Measurements from ENCODE around the gene EPO. TPM values are rescaled to one million over a fixed set of nuclear protein-coding genes. Genes with fewer than 3 reads are reported as not detected.

The EPO gene
- total RNA-seq, 2 donors from 2014 or later = 0.33 TPM; not detected in 1

- DNase-seq = no peak
- Mint-ChIP-seq H3K4me3 (no peak overlapping the region), H3K4me1 (peaks cover 7% of the 10 kb centered on the region), H3K36me3 (ENCODE audit: low read depth) (peaks cover 38% of the 10 kb centered on the region), H3K9me3 (no peaks in the 10 kb centered on the region), H3K27ac (no peak overlapping the region), H3K27me3 (ENCODE audit: insufficient read depth) (no peaks in the 10 kb centered on the region)
- WGBS, 2 experiments (ENCODE audit: insufficient coverage in 1 of 2, insufficient read length in 1 of 2) = 95% methylated on average over 14 to 17 of the region's 17 CpGs
- TF ChIP-seq, protein P1, sequence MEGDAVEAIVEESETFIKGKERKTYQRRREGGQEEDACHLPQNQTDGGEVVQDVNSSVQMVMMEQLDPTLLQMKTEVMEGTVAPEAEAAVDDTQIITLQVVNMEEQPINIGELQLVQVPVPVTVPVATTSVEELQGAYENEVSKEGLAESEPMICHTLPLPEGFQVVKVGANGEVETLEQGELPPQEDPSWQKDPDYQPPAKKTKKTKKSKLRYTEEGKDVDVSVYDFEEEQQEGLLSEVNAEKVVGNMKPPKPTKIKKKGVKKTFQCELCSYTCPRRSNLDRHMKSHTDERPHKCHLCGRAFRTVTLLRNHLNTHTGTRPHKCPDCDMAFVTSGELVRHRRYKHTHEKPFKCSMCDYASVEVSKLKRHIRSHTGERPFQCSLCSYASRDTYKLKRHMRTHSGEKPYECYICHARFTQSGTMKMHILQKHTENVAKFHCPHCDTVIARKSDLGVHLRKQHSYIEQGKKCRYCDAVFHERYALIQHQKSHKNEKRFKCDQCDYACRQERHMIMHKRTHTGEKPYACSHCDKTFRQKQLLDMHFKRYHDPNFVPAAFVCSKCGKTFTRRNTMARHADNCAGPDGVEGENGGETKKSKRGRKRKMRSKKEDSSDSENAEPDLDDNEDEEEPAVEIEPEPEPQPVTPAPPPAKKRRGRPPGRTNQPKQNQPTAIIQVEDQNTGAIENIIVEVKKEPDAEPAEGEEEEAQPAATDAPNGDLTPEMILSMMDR (conservative IDR thresholded peaks at IDR 0.05) = no peak
- Histone ChIP-seq H3K36me3 (ENCODE audit: control insufficient read depth, insufficient read depth, low read length) (peaks cover 53% of the 10 kb centered on the region), H3K27me3 (ENCODE audit: control insufficient read depth, insufficient read depth, low read length, poor library complexity, severe bottlenecking) (no peaks in the 10 kb centered on the region), H3K4me1 (ENCODE audit: control insufficient read depth, insufficient read depth, low read length) (peaks cover 7% of the 10 kb centered on the region), H3K9me3 (ENCODE audit: control insufficient read depth, low read length) (no peaks in the 10 kb centered on the region), H3K9ac (ENCODE audit: extremely low read depth, low read length, poor library complexity, severe bottlenecking) (no peak overlapping the region), H3K27ac (ENCODE audit: low read depth, low read length) (no peak overlapping the region), H3K4me3 (ENCODE audit: low read length) (no peak overlapping the region)
These were observed 33.5 kb upstream of the EPO start for GRCh38 chr7:100686822-100687211.

DNA sequence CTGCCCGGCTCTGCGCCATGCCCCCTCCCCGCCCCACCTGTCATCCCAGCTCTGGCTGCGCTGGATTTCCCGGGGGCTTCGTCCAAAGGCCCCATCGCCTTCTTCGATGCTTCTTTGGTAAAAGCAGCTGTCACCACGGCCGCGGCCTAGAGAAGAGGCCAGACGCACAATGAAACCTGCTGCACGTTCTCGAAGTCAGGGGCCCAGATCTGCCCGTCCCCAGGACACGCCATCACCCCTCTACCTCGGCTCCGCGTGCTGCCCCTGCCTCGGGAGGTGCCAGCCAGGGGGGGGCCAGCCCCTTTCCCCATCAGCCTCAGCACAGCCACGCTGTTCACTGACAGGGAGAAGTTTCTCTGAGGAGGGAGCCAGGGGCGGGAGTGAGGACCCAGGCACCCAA is 33.0 kb upstream of the EPO start:
- WGBS, 2 experiments (ENCODE audit: insufficient coverage in 1 of 2, insufficient read length in 1 of 2) = 94 to 97% methylated on average over 14 to 22 of the region's 22 CpGs
- DNase-seq = no peak

DNA sequence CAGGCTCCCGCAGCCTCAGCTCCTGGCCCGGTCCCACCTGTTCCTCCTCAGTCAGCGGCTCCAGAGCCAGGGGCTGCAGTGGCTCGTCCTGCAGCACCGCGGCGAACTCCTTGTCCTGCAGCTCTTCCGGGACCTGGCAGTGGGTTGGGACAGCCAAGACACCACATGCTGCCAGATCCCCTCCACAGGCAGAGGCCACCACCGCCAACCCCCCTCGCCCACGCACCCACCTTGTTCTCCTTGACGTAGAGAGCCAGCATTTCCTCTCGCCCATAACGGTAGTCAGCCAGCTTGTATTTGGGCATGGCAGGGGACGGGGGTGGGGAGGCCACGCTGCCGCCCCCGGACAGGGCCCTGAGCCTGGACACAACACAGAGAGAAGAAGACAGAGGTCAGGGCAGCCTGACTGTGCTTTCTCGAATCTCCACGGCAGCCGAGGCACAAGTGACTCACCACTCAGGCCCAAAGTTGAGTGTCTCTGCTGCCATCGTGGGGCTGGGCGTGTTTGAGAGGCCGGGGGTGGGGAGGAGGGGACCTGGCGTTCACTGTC is 32.4 kb upstream of the EPO start:
- H3K4me1 ChIP-seq (ENCODE audit: control insufficient read depth, insufficient read depth, low read length) = peaks cover 12% of the 10 kb centered on the region
- no peak overlapping the region for H3K9ac ChIP-seq (ENCODE audit: extremely low read depth, low read length, poor library complexity, severe bottlenecking)
- no peaks in the 10 kb centered on the region for H3K27me3 ChIP-seq (ENCODE audit: control insufficient read depth, insufficient read depth, low read length, poor library complexity, severe bottlenecking)
- Mint-ChIP-seq H3K4me3 (no peak overlapping the region), H3K36me3 (ENCODE audit: low read depth) (peaks cover 36% of the 10 kb centered on the region), H3K4me1 (peaks cover 16% of the 10 kb centered on the region), H3K27ac (no peak overlapping the region), H3K27me3 (ENCODE audit: insufficient read depth) (no peaks in the 10 kb centered on the region), H3K9me3 (no peaks in the 10 kb centered on the region)
- H3K27ac ChIP-seq (ENCODE audit: low read depth, low read length) = no peak overlapping the region
- no peak for DNase-seq
- no peaks in the 10 kb centered on the region for H3K9me3 ChIP-seq (ENCODE audit: control insufficient read depth, low read length)
- WGBS, 2 experiments (ENCODE audit: insufficient coverage in 1 of 2, insufficient read length in 1 of 2) = 94% methylated on average over 16 to 25 of the region's 25 CpGs
- TF ChIP-seq, protein P1 (conservative IDR thresholded peaks at IDR 0.05) = no peak
- peaks cover 43% of the 10 kb centered on the region for H3K36me3 ChIP-seq (ENCODE audit: control insufficient read depth, insufficient read depth, low read length)
- H3K4me3 ChIP-seq (ENCODE audit: low read length) = no peak overlapping the region

More for the DNA sequence above, 33.0 kb upstream of the EPO start:
- Histone ChIP-seq H3K36me3 (ENCODE audit: control insufficient read depth, insufficient read depth, low read length) (peaks cover 49% of the 10 kb centered on the region), H3K9me3 (ENCODE audit: control insufficient read depth, low read length) (no peaks in the 10 kb centered on the region), H3K27me3 (ENCODE audit: control insufficient read depth, insufficient read depth, low read length, poor library complexity, severe bottlenecking) (no peaks in the 10 kb centered on the region), H3K4me1 (ENCODE audit: control insufficient read depth, insufficient read depth, low read length) (peaks cover 9% of the 10 kb centered on the region), H3K27ac (ENCODE audit: low read depth, low read length) (no peak overlapping the region), H3K4me3 (ENCODE audit: low read length) (no peak overlapping the region), H3K9ac (ENCODE audit: extremely low read depth, low read length, poor library complexity, severe bottlenecking) (no peak overlapping the region)
- Mint-ChIP-seq H3K27ac (no peak overlapping the region), H3K4me1 (peaks cover 10% of the 10 kb centered on the region), H3K9me3 (no peaks in the 10 kb centered on the region), H3K4me3 (no peak overlapping the region), H3K27me3 (ENCODE audit: insufficient read depth) (no peaks in the 10 kb centered on the region), H3K36me3 (ENCODE audit: low read depth) (peaks cover 36% of the 10 kb centered on the region)
- TF ChIP-seq, protein P1 (conservative IDR thresholded peaks at IDR 0.05) = no peak

Data from endodermal cell (in vitro differentiated cells).